ENCODE measurements around the gene CDK10. TPM values are rescaled to one million over a fixed set of nuclear protein-coding genes. Genes with fewer than 3 reads are reported as not detected.

Gene CDK10
- total RNA-seq, 3 donors from 2014 or later (not counting 1 experiment from before 2014, with no cell fraction given): 102 to 123 (median 114) TPM

- Histone ChIP-seq H3K27me3 (ENCODE audit: control insufficient read depth, insufficient read depth, low read length) (no peaks in the 10 kb centered on the region), H3K4me1 (ENCODE audit: control insufficient read depth, insufficient read depth, low read length) (peaks cover 26% of the 10 kb centered on the region), H3K9me3 (ENCODE audit: control insufficient read depth, insufficient read depth, low read length) (no peaks in the 10 kb centered on the region), H3K27ac (ENCODE audit: low read length) (no peak overlapping the region), H3K4me3 (ENCODE audit: low read length) (no peak overlapping the region), H3K36me3 (ENCODE audit: control insufficient read depth, insufficient read depth, low read length) (no peaks in the 10 kb centered on the region)
- DNase-seq: no peak
- Mint-ChIP-seq H3K4me3 (no peak overlapping the region), H3K4me1 (peaks cover 6% of the 10 kb centered on the region in 2 donors), H3K9me3 (no peaks in the 10 kb centered on the region), H3K36me3 (no peaks in the 10 kb centered on the region), H3K27me3 (ENCODE audit: low read depth in 2 of 2) (no peaks in the 10 kb centered on the region), H3K27ac (no peak overlapping the region)
- ATAC-seq: no peak
- TF ChIP-seq, protein P1, sequence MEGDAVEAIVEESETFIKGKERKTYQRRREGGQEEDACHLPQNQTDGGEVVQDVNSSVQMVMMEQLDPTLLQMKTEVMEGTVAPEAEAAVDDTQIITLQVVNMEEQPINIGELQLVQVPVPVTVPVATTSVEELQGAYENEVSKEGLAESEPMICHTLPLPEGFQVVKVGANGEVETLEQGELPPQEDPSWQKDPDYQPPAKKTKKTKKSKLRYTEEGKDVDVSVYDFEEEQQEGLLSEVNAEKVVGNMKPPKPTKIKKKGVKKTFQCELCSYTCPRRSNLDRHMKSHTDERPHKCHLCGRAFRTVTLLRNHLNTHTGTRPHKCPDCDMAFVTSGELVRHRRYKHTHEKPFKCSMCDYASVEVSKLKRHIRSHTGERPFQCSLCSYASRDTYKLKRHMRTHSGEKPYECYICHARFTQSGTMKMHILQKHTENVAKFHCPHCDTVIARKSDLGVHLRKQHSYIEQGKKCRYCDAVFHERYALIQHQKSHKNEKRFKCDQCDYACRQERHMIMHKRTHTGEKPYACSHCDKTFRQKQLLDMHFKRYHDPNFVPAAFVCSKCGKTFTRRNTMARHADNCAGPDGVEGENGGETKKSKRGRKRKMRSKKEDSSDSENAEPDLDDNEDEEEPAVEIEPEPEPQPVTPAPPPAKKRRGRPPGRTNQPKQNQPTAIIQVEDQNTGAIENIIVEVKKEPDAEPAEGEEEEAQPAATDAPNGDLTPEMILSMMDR (IDR thresholded peaks at IDR 0.05): no peak
- intact Hi-C loops (cut with micrococcal nuclease): loop anchor here (5.0 kb wide), 2 partner anchors 54 to 204 kb away; no protein-coding TSS in a partner anchor
- 96% methylated on average over 19 of the region's 19 CpGs for WGBS (ENCODE audit: insufficient coverage)
These were observed 22.0 kb downstream of the CDK10 start for GRCh38 chr16:89708481-89708931.

- H3K27ac Mint-ChIP-seq: no peak overlapping the region
- WGBS (ENCODE audit: insufficient coverage): 97% methylated on average over 10 of the region's 10 CpGs
- no peak overlapping the region for H3K4me3 Mint-ChIP-seq
These were observed 22.7 kb downstream of the CDK10 start for GRCh38 chr16:89709166-89709565.

DNA sequence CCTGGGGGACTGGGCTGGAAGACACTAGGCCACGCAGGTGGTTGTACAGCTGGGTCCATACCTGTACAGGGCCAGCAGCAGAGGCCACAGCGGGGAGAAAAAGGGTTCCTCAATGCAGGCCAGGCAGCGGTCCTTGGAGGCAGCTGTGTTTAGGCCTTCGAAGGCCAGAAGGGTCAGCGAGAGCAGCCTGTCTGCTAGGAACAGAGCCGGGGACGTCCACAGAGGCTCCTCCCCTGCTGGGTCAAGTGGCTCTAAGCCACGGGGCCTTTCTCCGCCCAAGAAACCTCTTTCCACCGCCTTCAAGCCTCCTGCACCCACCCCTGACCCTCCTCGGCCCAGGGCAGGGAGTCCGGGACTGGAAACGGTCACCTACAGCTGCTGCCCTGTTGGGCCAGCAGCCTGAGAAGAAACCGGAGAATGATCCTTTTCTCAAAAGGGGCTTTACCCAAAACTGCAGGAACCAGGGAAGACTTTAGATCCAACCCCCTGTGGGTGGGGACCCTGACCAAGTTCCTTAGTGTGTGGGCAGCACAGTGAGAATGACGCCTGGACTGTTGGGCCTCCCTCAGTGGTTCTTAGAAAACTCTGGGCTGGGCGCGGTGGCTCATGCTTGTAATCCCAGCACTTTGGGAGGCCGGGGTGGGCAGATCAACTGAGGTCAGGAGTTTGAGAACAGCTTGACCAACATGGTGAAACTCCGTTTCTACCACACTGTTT lies 23.4 kb downstream of the CDK10 start:
- Histone ChIP-seq H3K27me3 (ENCODE audit: control insufficient read depth, insufficient read depth, low read length) (no peaks in the 10 kb centered on the region), H3K4me1 (ENCODE audit: control insufficient read depth, insufficient read depth, low read length) (peaks cover 26% of the 10 kb centered on the region), H3K27ac (ENCODE audit: low read length) (no peak overlapping the region), H3K9me3 (ENCODE audit: control insufficient read depth, insufficient read depth, low read length) (no peaks in the 10 kb centered on the region), H3K4me3 (ENCODE audit: low read length) (no peak overlapping the region), H3K36me3 (ENCODE audit: control insufficient read depth, insufficient read depth, low read length) (no peaks in the 10 kb centered on the region)
- WGBS (ENCODE audit: insufficient coverage): 91% methylated on average over 19 of the region's 19 CpGs
- no peak overlapping the region for H3K27ac Mint-ChIP-seq
- ATAC-seq (no peak), DNase-seq (no peak)
- TF ChIP-seq, protein P1 (IDR thresholded peaks at IDR 0.05): no peak
- no peaks in the 10 kb centered on the region for H3K9me3 Mint-ChIP-seq
- H3K4me1 Mint-ChIP-seq: peaks cover 6% of the 10 kb centered on the region in 2 donors
- H3K4me3 Mint-ChIP-seq: no peak overlapping the region
- H3K36me3 Mint-ChIP-seq: no peaks in the 10 kb centered on the region
- H3K27me3 Mint-ChIP-seq (ENCODE audit: low read depth in 2 of 2): no peaks in the 10 kb centered on the region
- intact Hi-C loops (cut with micrococcal nuclease): loop anchor here (5.0 kb wide), 2 partner anchors 52 to 202 kb away; no protein-coding TSS in a partner anchor

More at GRCh38 chr16:89709166-89709565, 22.7 kb downstream of the CDK10 start:
- H3K27me3 Mint-ChIP-seq (ENCODE audit: low read depth in 2 of 2): no peaks in the 10 kb centered on the region
- TF ChIP-seq, protein P1 (IDR thresholded peaks at IDR 0.05): no peak
- H3K9me3 ChIP-seq (ENCODE audit: control insufficient read depth, insufficient read depth, low read length): no peaks in the 10 kb centered on the region
- H3K27me3 ChIP-seq (ENCODE audit: control insufficient read depth, insufficient read depth, low read length): no peaks in the 10 kb centered on the region
- no peaks in the 10 kb centered on the region for H3K36me3 Mint-ChIP-seq
- no peaks in the 10 kb centered on the region for H3K9me3 Mint-ChIP-seq
- DNase-seq (no peak), ATAC-seq (no peak)
- no peak overlapping the region for H3K27ac ChIP-seq (ENCODE audit: low read length)
- H3K4me3 ChIP-seq (ENCODE audit: low read length): no peak overlapping the region
- H3K4me1 ChIP-seq (ENCODE audit: control insufficient read depth, insufficient read depth, low read length): peaks cover 26% of the 10 kb centered on the region
- peaks cover 6% of the 10 kb centered on the region in 2 donors for H3K4me1 Mint-ChIP-seq
- intact Hi-C loops (cut with micrococcal nuclease): loop anchor here (5.0 kb wide), 2 partner anchors 53 to 203 kb away; no protein-coding TSS in a partner anchor
- no peaks in the 10 kb centered on the region for H3K36me3 ChIP-seq (ENCODE audit: control insufficient read depth, insufficient read depth, low read length)

Data from natural killer cell (primary cell).